H9 (cell line): ENCODE data around the gene PLCB1. TPM values are rescaled to one million over a fixed set of nuclear protein-coding genes. Genes with fewer than 3 reads are reported as not detected.

Experiments
- DNase-seq: peaks from one replicate; pipeline ENCODE4 v3.0.0-alpha.2; 2017
- H2AFZ ChIP-seq: one replicate; pipeline ENCODE4 v1.6.1; 2013; ENCODE audit warnings: mild to moderate bottlenecking, low read length, control low read depth, moderate library complexity
- H2AK5ac ChIP-seq: 2 replicates; pipeline ENCODE4 v1.6.1; 2013; ENCODE audit warnings: low read length, control low read depth, mixed read lengths; ENCODE audit not compliant: insufficient read length
- H2BK120ac ChIP-seq: one replicate; pipeline ENCODE4 v1.6.1; 2013; ENCODE audit warnings: low read depth, mild to moderate bottlenecking, low read length, control low read depth, inconsistent platforms; ENCODE audit not compliant: poor library complexity, severe bottlenecking
- H2BK12ac ChIP-seq: 2 replicates; pipeline ENCODE4 v1.6.1; 2013; ENCODE audit warnings: low read length, control low read depth, mixed read lengths, low read depth; ENCODE audit not compliant: insufficient read length
- H2BK15ac ChIP-seq: 2 replicates; pipeline ENCODE4 v1.6.1; 2013; ENCODE audit warnings: low read depth, low read length, control low read depth
- H2BK20ac ChIP-seq: one replicate; pipeline ENCODE4 v1.6.1; 2013; ENCODE audit warnings: low read depth, mild to moderate bottlenecking, low read length, control low read depth, inconsistent platforms; ENCODE audit not compliant: poor library complexity, severe bottlenecking
- H2BK5ac ChIP-seq: 2 replicates; pipeline ENCODE4 v1.6.1; 2013; ENCODE audit warnings: low read length, control low read depth, mixed read lengths; ENCODE audit not compliant: insufficient read length
- H3K14ac ChIP-seq: 2 replicates; pipeline ENCODE4 v1.6.1; 2013; ENCODE audit warnings: low read length, control low read depth; ENCODE audit not compliant: insufficient read depth
- H3K18ac ChIP-seq: 2 replicates; pipeline ENCODE4 v1.6.1; 2013; ENCODE audit warnings: low read depth, mild to moderate bottlenecking, mixed read lengths, low read length, control low read depth; ENCODE audit not compliant: insufficient read length
- H3K23ac ChIP-seq: 2 replicates; pipeline ENCODE4 v1.6.1; 2013; ENCODE audit warnings: low read length, control low read depth, mixed read lengths, low read depth; ENCODE audit not compliant: insufficient read length
- H3K23me2 ChIP-seq: 2 replicates; pipeline ENCODE4 v1.6.1; 2013; ENCODE audit warnings: low read depth, mild to moderate bottlenecking, mixed read lengths, low read length, control low read depth; ENCODE audit not compliant: insufficient read length, poor library complexity, severe bottlenecking
- H3K27ac ChIP-seq: 2 replicates; pipeline ENCODE4 v1.5.1; 2013; ENCODE audit warnings: low read length, control low read depth, mixed read lengths, low read depth; ENCODE audit not compliant: insufficient read length
- H3K27me3 ChIP-seq: 2 replicates; pipeline ENCODE4 v1.6.1; 2013; ENCODE audit warnings: low read length, control low read depth, inconsistent platforms; ENCODE audit not compliant: insufficient read depth
- H3K4ac ChIP-seq: 2 replicates; pipeline ENCODE4 v1.6.1; 2013; ENCODE audit warnings: low read depth, mild to moderate bottlenecking, control low read depth, inconsistent platforms, low read length, moderate library complexity
- H3K4me1 ChIP-seq: 2 replicates; pipeline ENCODE4 v1.6.1; 2013; ENCODE audit warnings: low read length, control low read depth, inconsistent platforms; ENCODE audit not compliant: insufficient read depth
- H3K4me2 ChIP-seq: 2 replicates; pipeline ENCODE4 v1.6.1; 2013; ENCODE audit warnings: low read length, control low read depth, mixed read lengths; ENCODE audit not compliant: insufficient read length, insufficient read depth
- H3K56ac ChIP-seq: 2 replicates; pipeline ENCODE4 v1.6.1; 2013; ENCODE audit warnings: low read depth, mild to moderate bottlenecking, mixed read lengths, low read length, control low read depth; ENCODE audit not compliant: insufficient read length
- H3K79me1 ChIP-seq: 2 replicates; pipeline ENCODE4 v1.6.1; 2013; ENCODE audit warnings: low read depth, mild to moderate bottlenecking, moderate library complexity, low read length, control low read depth, inconsistent platforms; ENCODE audit not compliant: insufficient read depth, poor library complexity, severe bottlenecking
- H3K79me2 ChIP-seq: 2 replicates; pipeline ENCODE4 v1.6.1; 2013; ENCODE audit warnings: low read length, control low read depth, inconsistent platforms; ENCODE audit not compliant: insufficient read depth
- H3K9ac ChIP-seq: 2 replicates; pipeline ENCODE4 v1.6.1; 2013; ENCODE audit warnings: low read length, control low read depth, mixed read lengths; ENCODE audit not compliant: insufficient read length; ENCODE audit errors: extremely low read depth
- H3K9me3 ChIP-seq: one replicate; pipeline ENCODE4 v1.6.1; 2013; ENCODE audit warnings: low read depth, low read length, inconsistent platforms; ENCODE audit not compliant: control insufficient read depth
- H3T11ph ChIP-seq: one replicate; pipeline ENCODE4 v1.6.1; 2013; ENCODE audit warnings: mild to moderate bottlenecking, low read length, control low read depth, inconsistent platforms
- H4K20me1 ChIP-seq: one replicate; pipeline ENCODE4 v1.6.1; 2013; ENCODE audit not compliant: control insufficient read depth, insufficient read length, insufficient read depth
- H4K5ac ChIP-seq: 2 replicates; pipeline ENCODE4 v1.6.1; 2013; ENCODE audit warnings: low read depth, mild to moderate bottlenecking, mixed read lengths, low read length, control low read depth; ENCODE audit not compliant: insufficient read length
- H4K8ac ChIP-seq: replicated peaks from 2 replicates; pipeline ENCODE4 v1.6.1; 2013; ENCODE audit warnings: low read length, control low read depth, mixed read lengths, low read depth; ENCODE audit not compliant: insufficient read length
- H4K91ac ChIP-seq: 2 replicates; pipeline ENCODE4 v1.6.1; 2013; ENCODE audit warnings: low read depth, mild to moderate bottlenecking, moderate library complexity, mixed read lengths, low read length, control low read depth; ENCODE audit not compliant: insufficient read length
- H3K27ac Mint-ChIP-seq, 3 experiments: 2 replicates in 2 of 3; 3 replicates in 1 of 3; pipeline ENCODE4 v1.8.0; 2020 to 2021; ENCODE audit warnings: mixed read lengths in 3 of 3, mild to moderate bottlenecking in 1 of 3, moderate library complexity in 1 of 3
- H3K27me3 Mint-ChIP-seq: 2 replicates; pipeline ENCODE4 v1.8.0; 2021; ENCODE audit warnings: low read depth, mild to moderate bottlenecking, moderate library complexity, mixed read lengths
- H3K36me3 Mint-ChIP-seq, 3 experiments: 2 replicates in 2 of 3; 3 replicates in 1 of 3; pipeline ENCODE4 v1.8.0; 2020 to 2021; ENCODE audit warnings: low read depth in 3 of 3, mixed read lengths in 3 of 3; ENCODE audit not compliant: insufficient read depth in 1 of 3
- H3K4me1 Mint-ChIP-seq, 2 experiments: 2 replicates each; pipeline ENCODE4 v1.8.0; 2020; ENCODE audit warnings: mixed read lengths in 2 of 2
- H3K4me3 Mint-ChIP-seq, 2 experiments: 2 replicates in 1 of 2; 3 replicates in 1 of 2; pipeline ENCODE4 v1.8.0; 2020 to 2021; ENCODE audit warnings: mild to moderate bottlenecking in 2 of 2, mixed read lengths in 2 of 2, moderate library complexity in 1 of 2
- H3K9me3 Mint-ChIP-seq, 2 experiments: 2 replicates in 1 of 2; 3 replicates in 1 of 2; pipeline ENCODE4 v1.8.0; 2020; ENCODE audit warnings: mild to moderate bottlenecking in 2 of 2, mixed read lengths in 2 of 2, moderate library complexity in 1 of 2
- total RNA-seq: library from RNA; stranded (reverse); gene quantifications from 2 replicates; pipeline ENCODE4 v1.2.1, GENCODE V29; 2021
- TF ChIP-seq, protein P1 (sequence below): fragments of 200-600 bp; sonication (generic); conservative IDR thresholded peaks from 3 replicates; pipeline ENCODE4 v1.8.0; 2021; ENCODE audit warnings: antibody characterized with exemption, mild to moderate bottlenecking

Gene PLCB1
- total RNA-seq, 1 experiment from 2014 or later: 11.5 TPM

DNA sequence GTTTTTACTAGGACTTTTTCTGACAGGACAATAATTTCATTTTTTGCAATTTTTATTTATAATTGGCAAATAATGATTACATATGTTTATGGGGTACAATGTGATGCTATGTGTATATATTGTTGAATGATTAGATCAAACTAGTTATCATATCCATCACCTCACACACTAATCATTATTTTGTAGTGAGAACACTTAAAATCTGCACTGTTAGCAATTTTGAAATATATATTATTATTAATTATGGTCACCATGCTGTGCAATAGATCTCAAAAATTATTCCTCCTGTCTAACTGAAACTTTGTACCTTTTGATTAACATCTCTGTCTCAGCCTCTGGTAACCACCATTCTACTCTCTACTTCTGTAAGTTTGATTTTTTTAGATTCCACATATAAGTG is 378.7 kb downstream of the PLCB1 start:
- H3K27ac ChIP-seq: no peak overlapping the region
- H2BK20ac ChIP-seq: no peak overlapping the region
- no peaks in the 10 kb centered on the region for H3K4me1 ChIP-seq
- no peak overlapping the region for H2AK5ac ChIP-seq
- no peak for DNase-seq
- no peaks in the 10 kb centered on the region for H4K20me1 ChIP-seq
- no peaks in the 10 kb centered on the region for H3K27me3 ChIP-seq
- no peak overlapping the region for H3K18ac ChIP-seq
- H4K8ac ChIP-seq: no peak overlapping the region
- no peak overlapping the region for H3K23ac ChIP-seq
- no peak overlapping the region for H3T11ph ChIP-seq
- H3K4me1 Mint-ChIP-seq: peaks cover 3 to 4% of the 10 kb centered on the region in 2 experiments
- no peak overlapping the region for H3K4me2 ChIP-seq
- H3K56ac ChIP-seq: no peak overlapping the region
- H3K9me3 ChIP-seq: no peaks in the 10 kb centered on the region
- peaks cover 0 to 2% of the 10 kb centered on the region in 2 experiments; a peak in 1 of 5 replicates for H3K9me3 Mint-ChIP-seq
- H3K27ac Mint-ChIP-seq: no peak overlapping the region
- H2BK12ac ChIP-seq: no peak overlapping the region
- H4K5ac ChIP-seq: no peak overlapping the region
- no peak overlapping the region for H3K9ac ChIP-seq
- no peaks in the 10 kb centered on the region for H3K79me1 ChIP-seq
- no peaks in the 10 kb centered on the region for H3K79me2 ChIP-seq
- TF ChIP-seq, protein P1, sequence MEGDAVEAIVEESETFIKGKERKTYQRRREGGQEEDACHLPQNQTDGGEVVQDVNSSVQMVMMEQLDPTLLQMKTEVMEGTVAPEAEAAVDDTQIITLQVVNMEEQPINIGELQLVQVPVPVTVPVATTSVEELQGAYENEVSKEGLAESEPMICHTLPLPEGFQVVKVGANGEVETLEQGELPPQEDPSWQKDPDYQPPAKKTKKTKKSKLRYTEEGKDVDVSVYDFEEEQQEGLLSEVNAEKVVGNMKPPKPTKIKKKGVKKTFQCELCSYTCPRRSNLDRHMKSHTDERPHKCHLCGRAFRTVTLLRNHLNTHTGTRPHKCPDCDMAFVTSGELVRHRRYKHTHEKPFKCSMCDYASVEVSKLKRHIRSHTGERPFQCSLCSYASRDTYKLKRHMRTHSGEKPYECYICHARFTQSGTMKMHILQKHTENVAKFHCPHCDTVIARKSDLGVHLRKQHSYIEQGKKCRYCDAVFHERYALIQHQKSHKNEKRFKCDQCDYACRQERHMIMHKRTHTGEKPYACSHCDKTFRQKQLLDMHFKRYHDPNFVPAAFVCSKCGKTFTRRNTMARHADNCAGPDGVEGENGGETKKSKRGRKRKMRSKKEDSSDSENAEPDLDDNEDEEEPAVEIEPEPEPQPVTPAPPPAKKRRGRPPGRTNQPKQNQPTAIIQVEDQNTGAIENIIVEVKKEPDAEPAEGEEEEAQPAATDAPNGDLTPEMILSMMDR: no peak
- no peaks in the 10 kb centered on the region for H3K27me3 Mint-ChIP-seq
- H3K14ac ChIP-seq: no peak overlapping the region
- H4K91ac ChIP-seq: no peak overlapping the region
- no peak overlapping the region for H3K4me3 Mint-ChIP-seq
- H3K4ac ChIP-seq: no peak overlapping the region
- H2BK120ac ChIP-seq: no peak overlapping the region
- no peaks in the 10 kb centered on the region for H3K36me3 Mint-ChIP-seq
- no peak overlapping the region for H2BK15ac ChIP-seq
- no peaks in the 10 kb centered on the region for H3K23me2 ChIP-seq
- no peak overlapping the region for H2BK5ac ChIP-seq
- H2AFZ ChIP-seq: no peak overlapping the region
